ENCODE data around the gene CPEB1.
"Not testable (repeated sequence)": the region's sequence is repeated elsewhere in the genome, so short reads cannot be mapped to it uniquely, and the experiment has no call there.

CPEB1 gene

GRCh38 chr15:82545002-82545401 lies 102.2 kb downstream of the CPEB1 start:
- DNase-seq (ENCODE audit: low read depth in 2 of 2) = no peak

DNA sequence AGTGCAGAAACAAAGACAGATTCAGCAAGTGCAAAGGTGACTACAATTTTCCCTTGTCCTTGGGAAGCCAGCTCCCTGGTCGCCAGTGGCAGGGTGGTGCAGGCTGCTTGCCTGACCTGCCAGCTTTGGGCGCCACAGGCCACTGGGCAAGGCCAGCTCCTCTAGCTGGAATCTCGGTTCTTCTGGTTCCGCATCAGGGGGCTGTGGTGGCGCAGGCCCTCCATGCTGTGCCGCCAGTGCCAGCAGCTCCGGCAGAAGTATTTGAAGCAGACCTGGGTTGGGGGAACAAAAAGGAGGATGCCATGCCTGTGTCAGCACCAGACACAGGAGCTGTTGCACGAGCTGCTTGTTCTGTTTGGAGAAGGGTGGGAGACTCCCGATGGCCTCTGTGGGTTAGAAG lies 102.7 kb downstream of the CPEB1 start:
- no peak for DNase-seq (ENCODE audit: low read depth in 2 of 2)

GRCh38 chr15:82543160-82543559 lies 104.0 kb downstream of the CPEB1 start:
- DNase-seq (ENCODE audit: low read depth in 2 of 2) = no peak

- DNase-seq (ENCODE audit: low read depth in 2 of 2) = no peak
Measured at GRCh38 chr15:82540984-82541431, 106.2 kb downstream of the CPEB1 start.

GRCh38 chr15:82540055-82540983 lies 106.8 kb downstream of the CPEB1 start, which contains the start of gene RPS17:
Gene RPS17, minus strand, starts transcription at chr15:82540457. Its CDS starts 29 bp downstream, at chr15:82540428.
- DNase-seq (ENCODE audit: low read depth in 2 of 2) = peak; percentile 98

DNA sequence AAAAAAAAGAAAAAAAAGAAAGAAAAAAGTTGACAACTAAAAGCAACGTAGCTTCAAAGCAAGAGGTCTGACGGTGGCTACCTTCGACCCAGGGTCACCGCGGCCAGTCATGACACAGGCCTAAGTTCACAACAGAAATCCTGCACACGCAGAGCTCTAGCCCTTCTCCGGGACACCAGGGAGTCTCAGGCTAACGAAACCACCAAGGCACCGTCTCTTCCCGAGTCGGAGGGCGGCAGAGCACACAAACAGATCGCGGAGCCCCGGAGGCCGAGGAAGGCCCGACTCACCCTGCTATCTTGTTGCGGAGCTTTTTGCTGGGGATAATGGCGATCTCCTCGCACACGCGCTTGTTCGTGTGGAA lies 107.5 kb downstream of the CPEB1 start:
- no peak for DNase-seq (ENCODE audit: low read depth in 2 of 2)

- no peak for DNase-seq (ENCODE audit: low read depth in 2 of 2)
Measured at GRCh38 chr15:82538961-82539690, 108.0 kb downstream of the CPEB1 start.

DNA sequence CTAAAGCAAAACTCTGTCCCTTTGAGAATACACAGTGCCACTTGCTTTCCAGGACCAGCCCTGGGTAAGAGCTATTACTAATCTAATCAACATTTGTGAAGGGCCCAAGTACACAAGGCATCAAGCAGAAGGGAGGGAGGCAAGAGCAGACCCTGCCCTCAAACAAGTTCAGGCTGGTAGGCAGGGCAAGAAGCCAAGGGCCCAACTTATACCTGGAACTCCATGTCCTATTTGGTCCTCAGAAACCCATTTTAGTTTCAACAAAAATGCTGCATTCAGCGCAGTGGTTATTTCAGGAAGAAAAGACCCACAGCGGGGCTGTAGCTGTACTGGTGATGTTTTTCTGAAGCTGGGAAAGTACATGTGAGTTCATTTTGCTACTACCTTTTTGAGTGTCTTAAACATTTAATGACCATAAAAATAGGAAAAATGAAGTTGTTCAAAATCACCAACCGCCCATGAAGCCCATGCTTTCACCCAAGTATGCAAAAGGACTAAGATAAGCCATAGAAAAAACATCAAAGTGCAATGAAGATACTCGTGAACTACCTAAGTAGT lies 109.7 kb downstream of the CPEB1 start:
- no peak for DNase-seq (ENCODE audit: low read depth in 2 of 2)

DNA sequence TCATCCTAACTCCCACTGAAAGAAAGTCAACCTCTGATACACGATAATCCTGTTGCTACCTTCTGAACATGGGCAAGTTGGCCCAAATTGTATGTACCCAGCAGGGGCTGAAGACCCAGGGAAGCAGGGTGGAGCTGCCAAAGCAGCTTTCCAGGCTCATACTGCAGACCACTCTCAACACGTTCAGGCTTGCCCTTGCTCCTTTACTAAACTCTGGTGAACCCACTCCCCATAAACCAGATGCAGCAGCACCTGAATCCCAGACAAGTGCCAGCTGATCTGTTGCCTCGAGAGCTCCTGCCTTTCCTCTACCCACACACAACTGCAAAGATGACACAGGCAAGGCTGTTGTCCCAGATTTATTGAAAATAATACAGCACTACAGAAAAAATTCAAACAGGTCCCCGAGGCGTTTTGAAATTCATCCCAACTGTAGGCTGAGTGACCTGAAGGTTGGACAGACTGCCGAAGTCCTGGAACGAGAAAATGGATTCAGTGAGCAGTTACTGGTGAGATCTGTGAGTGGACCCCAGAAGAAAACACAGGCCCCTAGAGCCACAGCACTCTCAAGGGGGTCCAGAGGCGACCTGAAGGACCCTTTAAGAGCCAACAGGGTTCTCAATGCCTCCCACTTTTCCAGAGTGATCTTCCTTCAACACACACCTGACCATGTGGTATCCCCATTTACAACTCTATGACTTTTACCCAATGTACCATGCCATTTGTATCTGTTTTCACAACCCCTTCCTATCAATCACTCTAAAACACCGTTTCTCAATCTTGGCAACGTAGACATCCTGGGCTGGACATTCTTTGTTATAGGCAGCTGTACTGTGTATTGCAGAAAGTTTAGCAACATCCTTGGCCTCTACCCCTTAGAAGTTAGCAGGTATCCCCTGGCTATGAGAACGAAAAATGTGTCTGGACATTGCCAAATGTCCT lies 110.5 kb downstream of the CPEB1 start:
- DNase-seq (ENCODE audit: low read depth in 2 of 2) = no peak

GRCh38 chr15:82535566-82536408 lies 111.4 kb downstream of the CPEB1 start:
- DNase-seq (ENCODE audit: low read depth in 2 of 2) = no peak

GRCh38 chr15:82535151-82535550 lies 112.0 kb downstream of the CPEB1 start:
- DNase-seq (ENCODE audit: low read depth in 2 of 2) = not testable (repeated sequence)

GRCh38 chr15:82534457-82534861 lies 112.7 kb downstream of the CPEB1 start:
- DNase-seq (ENCODE audit: low read depth in 2 of 2) = not testable (repeated sequence)

- no peak for DNase-seq (ENCODE audit: low read depth in 2 of 2)
Measured at GRCh38 chr15:82533801-82534200, 113.4 kb downstream of the CPEB1 start.

DNA sequence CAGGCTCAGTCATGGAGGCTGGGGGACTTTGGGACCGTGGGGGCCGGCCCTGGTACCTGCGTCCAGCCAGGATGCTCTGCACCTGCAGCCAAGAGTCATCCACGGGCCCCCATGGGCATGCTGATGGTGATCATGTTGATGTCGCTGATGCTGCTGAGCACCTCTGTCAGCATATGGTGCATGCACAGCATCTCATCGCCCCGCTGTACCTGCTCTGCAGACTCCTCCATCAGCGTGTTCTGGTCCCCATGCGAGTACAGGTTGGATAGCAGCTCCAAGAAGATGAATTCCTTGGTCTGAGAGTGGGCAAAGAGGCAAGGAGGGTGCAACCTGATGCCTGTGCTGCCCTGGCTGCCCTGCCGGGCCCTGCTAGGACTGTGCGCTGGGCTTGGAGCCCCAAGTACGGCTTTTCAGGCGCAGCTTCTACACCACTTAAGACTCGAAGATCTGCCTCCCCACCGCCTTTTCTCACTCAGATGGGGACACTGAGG lies 114.1 kb downstream of the CPEB1 start:
- DNase-seq (ENCODE audit: low read depth in 2 of 2) = no peak

GRCh38 chr15:82532383-82532990 lies 114.7 kb downstream of the CPEB1 start:
- DNase-seq (ENCODE audit: low read depth in 2 of 2) = no peak

DNA sequence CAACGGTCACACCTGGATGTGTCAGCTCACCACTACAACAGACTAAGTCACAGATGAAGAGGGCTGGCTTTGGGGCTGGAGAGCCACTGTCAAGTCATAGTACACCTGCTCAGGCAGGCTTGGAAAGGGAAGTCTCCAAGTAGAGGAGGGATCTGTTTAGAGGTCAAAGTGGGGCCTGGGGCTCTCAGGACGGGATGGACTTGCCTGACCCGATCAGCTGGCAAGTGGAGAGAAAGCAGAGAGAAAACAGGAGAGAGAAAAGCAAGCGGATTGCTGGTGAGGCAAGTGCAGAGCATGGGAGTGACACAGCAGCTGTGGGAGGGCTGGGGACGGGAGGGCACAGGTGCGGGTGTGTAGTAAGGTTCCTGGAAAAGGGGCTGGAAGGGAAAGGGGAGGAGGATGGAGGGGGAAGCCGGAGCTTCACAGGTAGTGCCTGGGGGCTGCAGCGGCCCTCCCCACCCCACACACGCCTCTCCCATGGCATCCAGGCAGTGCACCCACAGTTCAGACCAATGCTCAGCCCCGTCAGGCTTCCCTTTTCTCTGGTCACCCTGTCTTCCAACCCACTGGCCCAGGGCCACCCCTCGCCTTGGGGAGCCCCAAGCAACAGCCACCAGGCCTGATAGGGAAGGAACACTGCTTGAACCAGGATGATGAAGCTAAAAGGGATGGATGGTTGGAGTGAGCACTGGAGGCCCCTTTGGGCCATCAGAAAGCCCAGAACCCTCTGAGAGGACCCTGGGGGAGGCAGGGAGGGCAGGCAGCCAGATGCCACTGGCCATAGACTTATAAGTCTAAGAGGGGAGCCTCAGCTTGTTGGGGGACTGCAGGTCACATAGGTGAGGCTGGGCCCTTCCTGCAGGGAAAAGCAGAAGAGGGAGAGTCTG lies 115.4 kb downstream of the CPEB1 start:
- DNase-seq (ENCODE audit: low read depth in 2 of 2) = no peak

GRCh38 chr15:82530606-82531379 lies 116.4 kb downstream of the CPEB1 start:
- peak; percentile 32 to 42 for DNase-seq (ENCODE audit: low read depth in 2 of 2)

DNA sequence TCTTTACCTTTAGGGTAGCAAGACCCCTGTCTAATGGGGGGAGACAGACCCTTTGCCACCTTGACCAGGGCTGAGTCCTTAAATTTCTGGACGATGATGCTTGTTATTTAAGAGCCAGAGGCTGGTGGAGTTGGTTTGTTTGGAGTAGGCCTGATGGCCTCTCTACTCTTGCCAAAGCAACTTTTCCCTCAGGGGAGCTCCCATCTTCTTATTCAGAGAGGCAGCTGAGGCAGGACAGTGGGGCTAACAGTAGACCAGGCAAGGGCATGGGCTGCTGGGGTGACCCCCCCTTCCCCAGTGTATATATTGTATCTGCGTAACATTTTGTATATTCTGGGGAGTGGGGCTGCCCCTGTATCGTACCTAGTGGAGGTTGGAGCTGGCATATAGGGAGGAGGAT lies 117.2 kb downstream of the CPEB1 start:
- DNase-seq (ENCODE audit: low read depth in 2 of 2) = no peak

All from stimulated activated CD4-positive, alpha-beta T cell treated with anti-CD3 and anti-CD28 coated beads, Interleukin-1b, Interleukin-23, amount 100 ng/mL, for 1 hour (primary cell).